DMS114 treated with DMSO at 0.1 percent for 48 hours (cell line): ENCODE data around the gene RPA3.

Experiments used
- DNase-seq: peaks from one replicate; lab custom pipeline; 2025; ENCODE audit not compliant: unreplicated experiment; lab: John Stamatoyannopoulos, UW

RPA3 gene

DNA sequence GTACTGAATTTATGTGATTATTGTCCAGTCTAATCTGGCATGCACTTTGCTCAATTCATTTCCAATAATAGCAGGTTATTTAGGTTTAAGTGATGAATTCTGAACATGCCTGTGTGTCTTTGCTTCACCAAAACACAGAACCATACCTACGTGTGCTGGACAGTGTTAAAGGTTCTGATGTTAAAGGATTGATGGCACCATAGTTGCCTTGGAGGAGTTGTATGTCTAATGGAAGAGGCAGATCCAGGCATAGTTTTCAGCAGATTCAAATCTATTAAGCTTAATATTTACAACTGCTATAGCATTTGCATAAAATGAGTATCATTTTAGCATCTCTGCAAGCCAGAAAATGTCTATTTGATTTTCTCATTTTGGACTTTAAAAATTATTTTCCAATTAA is 105.9 kb downstream of the RPA3 start:
- DNase-seq, result no peak

DNA sequence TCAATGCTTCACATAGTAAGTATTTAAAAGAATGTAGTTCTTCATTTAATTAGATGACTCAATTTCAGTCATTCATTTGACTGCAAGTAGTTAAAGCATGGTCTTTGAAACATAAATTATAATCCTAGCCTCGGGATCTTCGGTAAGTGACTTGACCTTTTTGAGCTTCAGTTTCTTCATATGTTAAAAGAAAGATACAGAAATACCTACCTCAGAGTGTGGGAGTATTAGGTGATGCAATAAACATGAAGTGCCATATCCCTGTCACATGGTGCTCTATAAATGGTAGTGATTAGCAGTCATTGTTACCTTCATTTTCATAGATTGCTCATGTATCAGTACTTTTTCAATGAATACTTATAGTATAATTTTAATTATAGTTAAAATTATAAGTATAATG is 109.1 kb downstream of the RPA3 start:
- no peak for DNase-seq

DNA sequence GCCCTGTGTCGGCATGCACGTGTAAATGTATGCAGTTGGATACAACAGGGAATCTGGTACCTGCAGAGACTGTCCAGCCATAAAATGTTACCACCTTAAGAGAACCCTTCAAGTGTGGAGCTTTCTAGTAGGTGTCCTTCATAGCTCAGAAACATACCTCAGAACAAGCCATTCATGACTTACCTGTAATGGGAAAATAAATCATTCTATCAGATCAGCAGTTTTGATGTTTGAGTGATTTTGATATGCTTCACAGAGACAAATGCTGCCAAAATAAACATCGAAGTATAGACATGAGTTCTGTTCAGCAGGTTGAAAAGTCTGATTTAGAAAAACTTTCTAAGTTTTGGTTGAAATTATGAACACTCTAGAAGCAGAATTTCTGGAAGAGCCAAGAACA is 111.4 kb downstream of the RPA3 start:
- no peak for DNase-seq

DNA sequence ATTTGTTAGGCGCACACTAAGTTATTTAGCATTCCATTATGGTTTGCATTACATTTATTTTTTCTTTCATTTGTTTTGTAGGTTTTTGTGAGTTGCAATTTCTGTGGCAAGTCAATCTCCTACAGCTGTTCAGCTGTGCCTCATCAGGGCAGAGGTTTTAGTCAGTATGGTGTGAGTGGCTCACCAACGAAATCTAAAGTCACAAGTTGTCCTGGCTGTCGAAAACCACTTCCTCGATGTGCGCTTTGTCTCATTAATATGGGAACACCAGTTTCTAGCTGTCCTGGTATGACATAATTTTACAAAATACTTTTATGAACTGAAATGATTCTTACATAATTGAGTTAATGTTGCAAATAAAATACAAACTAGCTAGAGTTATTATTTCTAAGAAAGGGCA is 122.2 kb downstream of the RPA3 start:
- DNase-seq, result no peak

DNA sequence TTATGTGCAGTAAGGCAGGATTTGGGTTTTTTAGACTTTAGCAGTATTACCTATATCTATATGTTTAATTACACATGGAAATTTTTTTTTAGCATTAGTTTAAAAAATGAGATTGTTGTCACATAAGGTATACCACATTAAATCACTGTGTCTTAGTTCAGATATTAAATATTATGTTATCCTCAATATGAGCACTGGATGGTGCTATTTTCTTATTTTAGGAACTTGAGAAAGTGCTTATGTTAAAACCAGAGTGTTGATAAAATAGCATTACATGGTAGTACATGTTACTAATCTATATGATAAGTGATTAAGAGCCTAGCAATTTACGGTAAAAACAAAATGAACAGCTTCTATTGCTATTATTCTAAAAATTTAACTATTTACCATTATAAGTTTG is 123.0 kb downstream of the RPA3 start:
- peak; percentile 10 for DNase-seq
